Activated T-cell treated with anti-CD3 and anti-CD28 coated beads, Interleukin-2, amount 50 U/mL, for 1 hour (primary cell): Measurements from ENCODE around the gene ID4.
A peak's percentile ranks its signal among the peaks of the same experiment; 100 is the strongest.

Experiments
- DNase-seq: peaks from one replicate; pipeline ENCODE4 v3.0.0-alpha.2; 2020

Gene ID4, protein sequence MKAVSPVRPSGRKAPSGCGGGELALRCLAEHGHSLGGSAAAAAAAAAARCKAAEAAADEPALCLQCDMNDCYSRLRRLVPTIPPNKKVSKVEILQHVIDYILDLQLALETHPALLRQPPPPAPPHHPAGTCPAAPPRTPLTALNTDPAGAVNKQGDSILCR

DNA sequence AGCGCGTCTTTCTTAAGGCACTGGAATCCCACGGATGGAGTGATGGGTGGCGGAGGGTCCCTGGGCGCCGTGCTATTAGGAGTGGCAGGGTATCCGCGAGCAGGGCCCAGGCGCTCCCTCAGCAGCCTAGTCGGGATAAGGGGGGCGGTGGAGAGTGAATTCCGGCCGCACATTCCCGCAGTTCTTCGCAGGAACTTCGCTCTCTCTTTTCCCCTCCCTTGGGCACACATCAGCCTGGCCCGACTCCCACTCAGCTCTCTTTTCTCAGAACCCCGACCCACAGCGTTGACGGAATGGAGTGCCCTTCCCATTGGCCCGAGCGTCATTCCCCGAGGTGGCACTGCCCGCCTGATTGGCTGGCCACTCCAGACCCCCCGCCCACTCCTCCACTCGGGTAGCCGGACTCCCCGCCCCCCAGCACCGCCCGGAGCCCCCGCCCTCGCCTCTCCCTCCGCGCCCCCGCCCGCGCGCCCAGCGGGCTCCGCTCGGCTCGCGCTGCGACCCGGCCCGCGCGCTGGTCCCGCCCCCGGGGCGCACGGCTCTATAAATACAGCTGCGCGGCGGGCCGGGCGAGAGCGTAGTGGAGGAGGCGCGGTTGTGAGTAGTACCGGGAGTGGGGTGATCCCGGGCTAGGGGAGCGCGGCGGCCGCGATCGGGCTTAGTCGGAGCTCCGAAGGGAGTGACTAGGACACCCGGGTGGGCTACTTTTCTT lies at the start of gene ID4:
Gene ID4, plus strand, starts transcription at position 572 of the 712 bp plus-strand sequence. CDS start 385 bp downstream, outside the sequence.
- DNase-seq, result no peak

DNA sequence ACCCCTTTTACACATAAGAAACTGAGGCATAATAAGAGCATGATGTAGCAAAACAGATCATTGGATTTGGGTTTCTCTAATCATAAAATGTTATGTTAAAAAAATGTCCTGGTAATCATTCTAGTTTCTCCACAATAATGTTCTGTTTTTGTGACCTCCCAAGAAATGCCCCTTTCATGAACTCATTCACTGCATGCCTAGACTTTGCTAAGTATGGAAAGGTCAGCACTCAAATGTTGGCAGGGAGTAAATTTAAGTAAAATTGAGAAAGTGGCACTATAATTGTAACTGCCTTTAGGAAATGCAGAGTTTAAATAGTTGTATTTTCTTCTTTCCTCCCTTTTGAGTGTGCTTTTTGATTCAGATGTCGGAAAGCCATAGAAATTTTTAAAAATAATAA lies 48.5 kb upstream of the ID4 start:
- no peak for DNase-seq

DNA sequence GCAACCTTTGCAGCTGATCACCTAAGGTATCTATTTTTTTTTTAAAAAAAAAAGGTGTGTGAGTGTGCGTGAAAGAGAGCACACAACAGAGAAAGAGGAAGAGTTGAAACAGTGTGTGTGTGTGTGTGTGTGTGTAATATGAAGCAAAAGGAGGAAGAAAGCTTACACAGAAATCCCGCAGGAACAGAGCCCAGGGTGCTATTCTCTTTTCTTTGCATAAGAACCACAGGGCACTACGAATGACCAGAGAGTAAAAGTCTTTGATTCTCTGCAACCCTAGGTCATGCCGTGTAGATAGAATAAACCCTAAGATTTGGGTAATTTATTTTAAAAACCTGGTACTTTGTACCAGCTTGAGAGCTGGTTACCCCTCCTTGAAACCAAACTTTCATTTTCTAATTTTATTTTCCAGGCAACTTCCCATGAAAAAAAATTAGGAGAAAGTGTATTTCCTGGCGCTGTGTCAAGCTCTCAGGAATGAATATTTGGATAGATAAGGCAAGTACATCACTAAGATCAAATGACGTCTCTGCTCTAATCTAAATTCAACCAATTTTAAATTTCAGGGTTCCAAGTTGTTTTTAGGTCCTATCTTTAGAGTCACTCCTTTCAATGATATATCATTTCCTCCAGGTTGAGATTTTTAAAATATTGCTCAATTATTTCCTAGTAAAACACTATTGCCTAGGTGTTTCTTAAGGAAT lies 47.9 kb upstream of the ID4 start:
- DNase-seq, result no peak

DNA sequence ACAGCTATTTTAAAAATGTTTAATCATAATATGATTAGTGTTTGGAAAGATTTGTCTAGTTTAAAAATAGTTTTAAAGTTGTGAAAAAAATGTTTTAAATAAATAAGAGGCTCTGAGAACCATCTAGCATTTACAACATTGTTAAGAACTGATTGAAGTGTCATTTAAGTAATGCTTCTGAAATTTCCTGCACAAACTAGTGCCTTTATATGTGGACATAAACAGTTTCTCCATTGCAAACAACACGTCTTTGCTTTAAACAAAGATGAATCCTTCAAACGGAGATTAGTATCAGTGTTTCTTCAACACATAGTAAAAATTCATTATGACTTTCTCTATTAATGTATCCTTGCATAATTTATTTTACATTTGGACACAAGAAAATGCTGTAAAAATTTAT lies 45.9 kb upstream of the ID4 start:
- DNase-seq, result no peak

DNA sequence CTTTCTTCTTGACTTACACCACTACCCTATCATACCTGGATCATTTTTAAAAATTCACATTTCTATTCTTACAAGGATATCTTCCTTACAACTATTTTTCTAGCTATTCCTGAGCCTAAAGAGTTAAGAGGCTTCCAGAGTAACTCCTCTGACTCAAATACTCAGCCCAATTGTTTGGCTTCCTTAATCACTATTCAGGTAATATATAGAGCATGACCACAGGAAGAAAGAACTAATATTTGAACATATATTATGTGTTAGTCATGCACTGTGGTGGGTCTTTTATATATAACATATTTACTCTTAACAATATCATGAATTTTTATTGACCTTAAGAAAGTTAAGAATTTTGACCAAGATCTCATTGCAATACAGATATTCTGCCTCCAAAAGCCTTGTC lies 42.0 kb upstream of the ID4 start:
- no peak for DNase-seq

DNA sequence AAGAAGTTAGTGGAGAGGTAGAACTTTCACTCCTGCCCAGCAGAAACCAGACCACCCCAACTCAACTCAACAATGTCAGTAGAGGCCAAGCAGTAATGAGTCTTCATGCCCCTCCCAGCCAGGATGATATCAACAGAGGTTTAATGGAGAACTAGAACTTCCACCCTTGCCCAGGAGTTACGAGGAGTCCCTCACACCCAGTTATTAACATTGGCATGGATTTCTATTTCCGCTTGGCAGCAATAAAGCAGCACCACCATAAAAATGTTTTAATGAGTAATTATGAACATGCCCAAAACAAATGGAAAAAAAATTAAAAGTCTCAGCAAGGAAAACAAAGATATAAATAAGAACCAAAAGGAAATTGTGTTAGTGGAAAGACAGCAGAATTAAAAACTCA lies 40.7 kb upstream of the ID4 start:
- no peak for DNase-seq

DNA sequence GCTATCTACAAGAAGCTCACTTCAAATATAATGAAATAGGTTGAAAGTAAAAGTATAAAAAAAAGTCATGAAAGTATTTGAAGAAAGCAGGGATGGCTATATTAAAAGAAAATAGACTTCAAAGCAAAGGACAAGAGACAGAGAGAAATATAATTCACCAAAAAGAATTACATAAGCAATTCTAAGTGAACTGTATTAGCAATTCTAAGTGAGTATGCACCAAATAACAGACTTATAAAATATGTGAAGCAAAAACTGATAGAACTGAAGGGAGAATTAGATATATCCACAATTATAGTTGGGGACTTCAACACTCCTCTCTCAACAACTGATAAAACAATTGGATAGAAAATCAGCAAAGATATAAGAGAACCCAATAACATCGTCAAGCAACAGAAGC lies 38.8 kb upstream of the ID4 start:
- no peak for DNase-seq

DNA sequence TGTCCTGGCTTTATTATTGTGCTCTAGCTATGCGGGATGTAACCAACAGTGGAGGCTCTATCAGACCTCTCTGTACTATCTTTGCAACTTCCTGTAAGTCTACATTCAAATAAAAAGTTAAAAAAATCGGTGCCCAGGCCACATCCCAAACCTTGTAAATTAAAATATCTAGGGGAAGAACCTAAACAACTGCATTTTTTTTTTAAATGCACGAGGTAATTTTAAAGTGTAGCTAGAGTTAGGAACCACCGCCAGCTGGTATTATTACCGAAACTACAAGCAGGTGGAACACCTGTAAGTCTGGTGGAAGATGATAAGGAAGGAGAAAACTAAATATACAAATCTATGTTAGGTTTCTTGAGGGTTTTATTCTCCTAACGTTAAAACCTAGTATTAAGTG lies 34.5 kb upstream of the ID4 start:
- DNase-seq, result no peak

DNA sequence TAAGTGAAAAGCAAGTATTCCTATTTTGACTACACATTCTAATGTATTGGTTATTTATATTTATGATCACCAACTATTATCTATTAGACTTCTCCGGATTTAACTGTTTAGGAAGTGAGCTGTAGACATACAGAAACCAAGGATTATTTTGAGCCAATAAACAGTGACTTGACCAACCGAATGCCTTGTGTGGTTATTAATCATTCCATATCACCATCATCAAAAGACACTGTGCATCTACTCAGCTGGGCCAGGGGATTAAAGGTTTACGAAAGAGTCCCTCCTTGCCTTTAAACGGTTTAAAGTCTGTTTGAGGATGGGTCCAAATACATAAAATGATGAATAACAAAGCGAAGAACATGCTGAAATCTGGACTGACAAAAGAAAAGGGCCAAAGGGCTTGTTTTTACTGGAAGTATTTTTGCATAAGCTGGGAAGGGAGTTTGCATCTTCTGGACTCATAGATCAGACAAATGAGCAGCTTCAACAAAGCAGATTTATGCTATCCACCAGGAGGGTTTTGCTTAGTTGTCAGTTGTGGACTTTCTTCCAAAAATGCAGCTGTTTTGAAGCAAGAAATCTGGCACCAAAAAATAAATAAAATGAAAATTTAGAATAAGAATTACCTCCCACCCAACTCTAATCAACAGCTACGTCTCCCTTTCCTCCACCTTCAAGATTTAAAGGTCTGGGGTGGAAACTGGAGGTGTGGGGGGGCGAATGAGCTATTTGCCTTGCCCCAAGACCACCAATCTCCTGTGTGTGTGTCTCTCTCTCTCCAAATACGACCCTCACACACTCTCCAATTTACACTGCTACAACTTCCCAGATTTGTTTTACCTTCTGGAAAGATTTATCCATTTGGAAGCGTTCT lies 33.6 kb upstream of the ID4 start:
- no peak for DNase-seq

DNA sequence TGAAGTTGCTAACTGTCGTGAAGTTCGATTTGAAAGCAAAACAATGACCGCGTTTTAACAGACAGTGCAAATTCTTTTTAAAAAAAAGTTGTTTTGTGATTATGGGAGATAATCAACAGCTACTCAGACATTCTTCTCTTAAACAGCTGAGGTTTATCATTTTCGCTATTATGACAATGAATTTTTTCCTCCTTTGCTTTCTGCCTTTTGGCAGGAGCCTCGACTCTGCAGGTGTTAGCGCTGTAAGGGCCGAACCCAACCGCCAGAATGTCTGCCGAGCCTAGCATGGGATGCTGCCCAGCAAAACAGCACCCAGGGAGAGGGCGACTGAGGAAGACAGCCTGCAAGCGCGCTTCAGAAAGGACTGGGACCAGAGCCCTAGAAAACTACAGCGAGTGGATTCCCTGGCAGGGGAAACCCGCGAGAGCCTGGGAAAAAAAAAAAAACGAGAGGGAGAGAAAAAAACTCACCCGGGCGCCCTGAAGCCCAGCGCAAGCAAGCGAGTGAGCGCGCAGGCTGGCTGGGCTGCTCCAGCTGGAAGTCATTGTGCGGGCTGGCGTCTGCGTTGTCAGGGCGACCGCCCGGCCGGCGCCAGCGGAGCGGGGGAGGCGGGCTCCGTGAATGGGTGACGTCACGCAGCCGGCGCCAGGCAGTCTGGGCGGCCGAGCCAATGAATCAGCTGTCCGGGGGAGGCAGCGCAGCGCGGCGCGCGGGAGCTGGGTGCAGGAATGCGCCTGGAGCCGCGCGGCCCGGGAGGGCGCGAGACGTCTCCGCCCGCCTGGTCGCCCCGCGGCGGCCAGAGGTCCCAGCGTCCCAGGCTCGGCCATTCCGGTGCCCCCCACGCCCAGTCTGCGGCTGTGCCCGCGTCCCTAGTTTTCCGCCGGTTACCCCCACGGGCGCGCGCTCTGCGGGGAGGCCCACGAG lies 32.7 kb upstream of the ID4 start:
- peak; percentile 19 for DNase-seq

DNA sequence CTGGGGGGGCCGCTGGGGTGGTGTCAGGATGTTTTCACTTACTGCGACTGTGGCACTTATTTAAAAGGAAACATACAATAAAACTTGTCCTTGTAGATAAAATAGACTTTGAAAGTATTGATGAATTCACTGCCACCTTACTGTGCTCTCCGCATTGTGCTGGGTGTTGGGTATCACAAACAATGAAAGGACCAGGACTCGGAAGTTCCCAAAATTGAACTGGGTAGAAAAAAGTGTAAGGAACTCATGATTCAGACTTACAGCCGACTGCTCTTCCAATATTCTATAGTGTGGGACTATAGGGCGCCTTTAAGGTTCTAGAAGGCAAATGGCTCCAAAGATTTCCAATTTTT lies 32.1 kb upstream of the ID4 start:
- DNase-seq, result no peak

DNA sequence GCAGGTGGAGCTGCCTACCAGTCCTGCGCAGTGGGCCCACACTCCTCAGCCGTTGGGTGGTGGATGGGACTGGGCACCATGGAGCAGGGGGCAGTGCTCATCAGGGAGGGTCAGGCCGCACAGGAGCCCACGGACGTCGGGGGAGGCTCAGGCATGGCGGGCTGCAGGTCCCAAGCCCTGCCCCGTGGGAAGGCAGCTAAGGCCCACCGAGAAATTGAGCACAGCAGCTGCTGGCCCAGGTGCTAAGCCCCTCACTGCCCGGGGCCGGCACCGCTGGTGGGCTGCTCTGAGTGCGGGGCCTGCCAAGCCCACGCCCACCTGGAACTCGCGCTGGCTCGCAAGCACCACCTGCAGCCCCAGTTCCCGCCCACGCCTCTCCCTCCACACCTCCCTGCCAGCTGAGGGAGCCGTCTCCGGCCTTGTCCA lies 30.2 kb upstream of the ID4 start:
- no peak for DNase-seq

DNA sequence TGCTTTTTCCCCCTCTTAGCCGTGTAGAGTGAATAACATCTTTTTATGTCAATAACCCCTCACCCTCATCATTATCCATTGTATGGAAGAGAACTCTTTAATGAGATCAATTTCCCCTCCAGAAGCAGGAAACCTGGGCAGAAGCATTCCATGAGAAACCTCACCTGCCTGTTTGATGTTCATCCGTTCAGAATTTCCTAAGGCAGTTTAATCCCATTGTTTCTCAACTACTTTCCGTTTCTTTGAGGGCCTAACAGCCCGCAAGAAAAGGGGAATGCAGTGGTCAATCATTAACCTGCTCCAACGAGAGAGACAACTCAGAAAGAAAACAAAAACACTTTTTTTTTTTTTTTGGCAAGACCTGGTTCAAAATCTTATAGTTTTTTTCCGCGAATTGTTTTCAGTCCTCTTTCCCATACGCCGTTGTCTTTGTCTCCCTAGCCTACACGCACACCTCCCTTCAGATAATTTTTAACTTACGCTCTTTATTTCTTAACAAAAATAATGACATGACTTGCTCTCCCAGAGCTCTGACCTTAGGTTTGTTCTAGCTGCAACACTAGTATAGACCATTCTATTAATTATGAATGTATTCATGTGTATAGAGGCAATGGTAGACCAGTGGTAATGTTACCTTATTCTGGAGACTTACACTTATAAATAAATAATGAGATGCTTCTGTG lies 25.6 kb upstream of the ID4 start:
- no peak for DNase-seq

DNA sequence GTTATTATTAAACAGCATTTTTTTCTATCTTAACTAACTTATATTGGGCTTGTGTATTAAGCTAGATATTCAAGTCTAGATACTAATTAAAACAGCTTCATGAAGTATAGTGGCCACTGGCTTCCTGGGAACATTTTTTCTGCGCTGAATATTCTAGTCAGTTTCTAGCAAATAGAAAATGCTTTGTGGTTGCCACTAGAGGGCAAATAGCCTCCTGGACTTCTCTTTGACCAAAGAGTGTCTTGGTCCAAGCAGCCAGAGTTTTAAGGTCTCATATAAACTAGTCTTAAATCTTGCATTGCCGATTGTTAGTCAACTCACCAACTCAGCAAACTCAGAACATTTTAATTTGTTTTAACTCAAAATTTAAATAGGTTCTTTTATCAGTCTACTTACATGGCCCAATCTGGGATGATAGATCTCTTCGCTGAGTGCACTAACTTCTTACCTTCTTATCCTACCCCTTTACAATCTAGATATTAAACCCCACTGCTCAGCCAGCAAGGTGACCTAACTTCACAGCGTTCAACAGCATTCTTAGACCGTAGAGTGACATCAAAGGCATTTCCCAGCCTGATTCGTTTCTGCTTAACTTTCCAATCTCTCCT lies 24.6 kb upstream of the ID4 start:
- DNase-seq, result no peak

DNA sequence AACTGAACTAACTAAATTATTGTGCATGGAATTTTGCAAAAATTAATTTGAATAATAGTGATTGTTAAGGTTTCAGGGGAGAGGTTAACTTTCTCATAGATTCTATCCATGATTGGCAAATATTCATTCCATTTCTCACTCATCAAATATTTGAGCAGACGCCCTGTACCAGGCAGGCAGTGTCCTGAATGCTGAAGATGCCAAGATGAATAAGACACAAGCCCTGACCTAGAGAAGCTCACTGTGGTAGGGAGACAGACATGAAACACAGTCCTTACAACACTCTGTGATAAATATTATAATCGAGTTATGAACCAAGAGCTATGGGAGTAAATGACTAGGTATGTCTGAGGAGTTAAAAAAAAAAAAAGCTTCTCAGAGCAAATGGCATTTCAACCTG lies 18.4 kb upstream of the ID4 start:
- DNase-seq, result no peak

DNA sequence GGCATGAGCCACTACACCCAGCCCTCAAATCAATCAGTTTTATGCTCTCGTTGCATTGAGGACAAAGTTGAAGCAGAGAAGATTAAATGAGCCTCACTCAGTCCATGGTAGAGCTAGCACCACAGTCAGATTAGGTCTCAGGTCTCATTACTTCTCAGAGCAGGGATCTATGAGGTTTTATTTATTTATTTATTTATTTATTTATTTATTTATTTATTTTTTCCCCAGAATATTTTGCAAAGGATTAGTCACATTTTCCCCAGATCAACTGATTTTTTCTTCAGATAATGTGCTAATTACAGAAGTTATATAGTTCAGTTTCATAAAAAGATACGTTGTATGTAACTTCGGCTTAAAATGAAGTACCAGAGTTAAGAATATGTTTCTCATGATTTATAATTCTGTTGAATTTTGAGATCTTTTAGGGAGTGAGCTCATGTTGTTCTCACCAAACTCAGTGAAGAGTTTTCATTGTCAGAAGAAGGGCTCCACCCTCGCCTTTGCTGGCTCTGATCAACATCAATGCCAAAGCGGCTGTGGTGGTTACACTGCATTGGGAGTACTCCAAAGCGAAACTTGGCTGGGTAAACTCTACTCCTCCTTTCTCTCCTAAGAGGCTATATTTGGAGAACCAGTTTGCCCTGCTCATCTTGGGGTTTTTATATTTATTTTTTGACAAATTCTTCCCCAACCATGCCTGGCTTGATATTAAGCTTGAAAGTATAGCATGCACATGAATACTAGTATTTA lies 12.9 kb upstream of the ID4 start:
- no peak for DNase-seq

DNA sequence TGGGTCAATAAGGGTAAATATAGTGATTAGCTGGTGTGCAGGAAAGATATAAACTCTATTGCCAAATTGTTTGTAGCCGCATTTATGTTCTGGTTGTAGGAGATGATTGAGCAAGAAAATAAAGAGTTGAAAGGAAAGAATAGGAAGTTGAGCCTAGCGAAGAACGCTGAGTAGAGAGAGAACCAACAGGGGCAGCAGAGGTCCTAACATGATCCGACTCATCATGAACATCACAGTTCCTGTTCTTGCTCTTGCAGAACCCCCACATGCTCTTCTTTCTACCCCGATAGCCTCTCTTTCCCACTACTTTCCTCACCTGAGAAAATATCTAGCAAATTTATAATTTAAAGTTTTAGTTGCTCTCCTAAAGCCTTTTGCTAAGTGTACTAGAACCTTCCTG lies 9.9 kb upstream of the ID4 start:
- DNase-seq, result no peak

DNA sequence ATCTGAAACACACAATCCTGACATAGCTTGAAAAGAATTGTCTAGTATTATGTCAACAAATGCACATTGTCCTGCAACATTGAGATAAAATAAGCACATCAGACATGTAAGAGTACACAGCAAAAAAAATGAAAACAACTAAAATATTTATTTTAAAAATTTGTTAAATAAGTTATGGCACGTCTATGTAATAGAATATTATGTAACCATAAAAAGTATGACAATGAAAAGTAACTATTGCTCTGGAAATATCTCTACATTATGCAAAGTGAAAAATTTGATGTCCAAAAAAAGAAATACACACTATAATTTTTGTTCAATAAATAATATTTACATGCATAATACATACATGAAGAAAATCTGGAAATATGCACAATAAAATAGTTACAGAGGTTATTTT lies 9.3 kb upstream of the ID4 start:
- no peak for DNase-seq

DNA sequence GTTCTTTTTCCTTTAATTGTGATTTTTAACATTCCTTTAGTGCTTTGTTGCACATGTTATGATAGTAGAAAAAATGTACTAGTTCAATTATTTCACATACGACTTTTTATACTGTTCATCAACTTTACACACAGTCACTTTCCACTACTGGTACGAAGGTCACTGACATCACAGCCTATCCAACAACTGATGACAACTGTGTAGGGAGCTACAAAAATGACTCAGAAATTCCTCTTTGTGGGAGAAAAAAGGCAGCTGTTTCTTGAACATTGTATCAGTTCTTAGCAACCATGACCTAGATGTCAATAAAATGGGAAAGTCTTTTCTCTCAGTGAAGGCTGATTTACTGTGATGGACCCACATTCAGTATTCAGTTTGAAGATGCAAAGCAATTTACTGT lies 7.0 kb upstream of the ID4 start:
- no peak for DNase-seq

DNA sequence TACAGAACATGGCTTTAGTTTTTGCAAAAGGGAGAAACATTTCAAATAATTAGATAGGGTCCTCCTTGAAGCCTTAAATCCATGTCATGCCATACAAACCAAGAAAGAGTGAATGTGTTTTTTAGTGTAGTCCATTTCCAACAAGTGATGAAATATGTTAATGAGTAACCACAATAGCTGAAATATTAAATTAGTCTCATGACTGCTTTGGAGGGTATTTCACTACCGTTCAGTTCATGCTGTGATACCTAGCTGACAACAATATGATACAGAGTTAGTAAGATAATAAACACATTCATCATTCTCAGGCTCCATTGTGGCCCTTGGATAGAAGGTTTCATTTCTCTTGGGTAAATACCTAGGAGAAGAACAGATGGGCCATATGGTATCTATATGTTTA lies 5.8 kb upstream of the ID4 start:
- no peak for DNase-seq

DNA sequence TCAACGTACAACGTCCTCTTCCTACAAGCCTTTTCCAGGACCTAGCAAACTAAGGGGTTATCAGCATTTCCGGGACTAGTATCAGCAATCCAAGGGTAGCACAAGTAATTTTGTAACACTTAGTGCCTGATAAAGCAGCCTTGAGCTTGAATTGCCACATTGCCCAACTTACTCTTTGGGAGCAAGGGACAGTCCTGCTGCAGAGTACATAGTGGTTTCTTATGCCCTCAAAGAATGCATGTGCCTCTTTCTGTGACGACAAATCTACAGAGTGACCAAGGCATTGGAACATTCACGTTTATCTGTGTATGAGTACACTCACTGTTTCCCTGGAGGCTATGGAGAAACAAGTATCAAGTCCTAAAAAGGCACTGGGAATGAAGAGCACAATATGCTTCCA lies 3.2 kb upstream of the ID4 start:
- DNase-seq, result no peak
